COLO829 (cell line): ENCODE measurements around the gene DNAJC27.
"Not testable (repeated sequence)": the region's sequence is repeated elsewhere in the genome, so short reads cannot be mapped to it uniquely, and the experiment has no call there.

ENCODE experiments used
- DNase-seq: peaks from one replicate; pipeline ENCODE4 v3.0.0; 2012; ENCODE audit warnings: low spot score

The DNAJC27 gene

DNA sequence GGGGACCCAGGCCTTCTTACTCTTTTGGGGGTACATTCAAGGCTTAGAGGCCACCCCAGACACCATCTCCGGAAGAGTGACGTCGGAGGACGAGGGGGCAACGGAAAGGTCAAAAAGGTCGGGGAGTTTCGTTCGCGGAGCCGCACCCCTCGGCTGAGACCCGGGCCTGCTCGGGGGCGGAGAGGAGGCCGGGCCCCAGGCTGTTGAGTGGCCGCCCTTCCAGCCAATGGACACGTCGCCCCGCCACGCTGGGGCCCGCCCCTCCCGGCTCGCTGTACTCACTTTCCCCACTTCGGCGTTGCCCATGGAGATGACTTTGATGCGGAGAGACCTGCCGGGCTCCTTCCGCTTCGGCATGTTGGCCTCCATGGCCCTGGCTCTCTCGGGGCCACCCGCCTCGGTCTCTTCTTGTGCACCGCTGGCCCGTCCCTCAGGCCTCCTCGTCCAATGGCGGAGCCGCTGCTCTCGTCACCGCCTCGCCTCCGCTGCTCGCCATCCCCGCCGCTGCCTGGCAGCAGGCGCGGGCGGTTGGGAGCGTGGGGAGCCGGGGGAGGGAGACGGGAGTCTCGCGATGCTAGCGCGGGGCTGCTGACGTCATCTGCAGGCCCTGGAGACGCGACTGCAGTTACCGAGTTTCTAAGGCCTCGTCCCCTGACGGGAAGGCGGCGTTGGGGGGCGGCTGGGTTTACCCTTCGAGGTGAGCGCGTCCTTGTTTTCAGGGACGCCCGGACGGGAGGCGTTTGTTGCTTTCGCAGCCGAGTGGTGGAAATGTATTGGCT is at the start of gene DNAJC27:
TSS of gene DNAJC27 (minus strand) at position 420 of the 779 bp plus-strand sequence. CDS start at position 369, 51 bp downstream.
- DNase-seq, result peak; percentile 98

DNA sequence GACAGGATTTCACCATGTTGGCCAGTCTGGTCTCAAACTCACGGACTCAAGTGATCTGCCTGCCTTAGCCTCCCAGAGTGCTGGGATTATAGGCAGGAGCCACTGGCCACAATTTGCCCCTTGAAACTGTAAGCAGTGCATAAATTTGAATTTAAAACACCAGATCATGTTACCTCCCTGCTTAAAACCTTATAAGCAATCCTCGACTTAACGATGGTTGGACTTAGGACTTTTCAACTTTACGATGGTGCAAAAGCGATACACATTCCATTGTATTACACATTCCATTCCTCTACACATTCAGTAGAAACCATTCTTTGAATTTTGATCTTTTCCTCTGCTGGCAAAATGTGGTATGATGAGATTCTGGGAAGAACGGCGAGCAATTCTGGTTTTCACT is 46.9 kb upstream of the DNAJC27 start:
- DNase-seq, result no peak

DNA sequence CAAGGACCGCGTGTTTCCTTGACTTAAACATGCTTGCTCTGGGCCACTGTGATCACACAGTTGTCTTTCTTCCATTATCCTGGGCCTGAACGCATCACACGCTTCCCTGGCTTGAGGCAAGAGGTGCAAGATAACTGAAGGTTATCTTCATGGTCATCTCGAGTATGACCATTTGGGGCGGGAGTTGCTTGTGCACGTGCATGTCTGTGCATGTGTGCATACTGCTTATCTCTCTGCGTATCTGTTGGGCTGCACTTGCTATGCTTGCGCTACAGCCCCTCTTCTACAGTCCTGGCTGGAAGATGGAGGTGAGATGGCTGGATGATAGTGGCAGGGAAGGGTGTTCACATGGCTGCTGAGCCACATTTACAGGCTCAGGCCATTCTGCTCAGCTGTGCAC is 42.9 kb upstream of the DNAJC27 start:
- DNase-seq, result no peak

DNA sequence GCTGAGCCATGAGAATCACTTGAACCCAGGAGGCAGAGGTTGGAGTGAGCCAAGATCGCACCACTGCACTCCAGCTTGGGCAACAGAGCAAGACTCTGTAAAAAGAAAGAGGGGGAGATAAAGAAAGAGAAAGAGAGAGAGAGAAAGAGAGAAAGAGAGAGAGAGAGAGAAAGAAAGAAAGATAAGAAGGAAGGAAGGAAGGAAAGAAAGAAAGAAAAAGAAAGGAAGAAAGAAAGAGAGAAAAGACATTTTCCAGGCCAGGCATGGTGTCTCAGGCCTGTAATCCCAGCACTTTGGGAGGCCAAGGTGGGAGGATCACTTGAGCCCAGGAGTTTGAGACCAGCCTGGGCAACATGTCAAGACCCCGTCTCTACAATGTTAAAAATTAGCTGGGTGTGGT is 39.6 kb upstream of the DNAJC27 start:
- DNase-seq, result not testable (repeated sequence)

DNA sequence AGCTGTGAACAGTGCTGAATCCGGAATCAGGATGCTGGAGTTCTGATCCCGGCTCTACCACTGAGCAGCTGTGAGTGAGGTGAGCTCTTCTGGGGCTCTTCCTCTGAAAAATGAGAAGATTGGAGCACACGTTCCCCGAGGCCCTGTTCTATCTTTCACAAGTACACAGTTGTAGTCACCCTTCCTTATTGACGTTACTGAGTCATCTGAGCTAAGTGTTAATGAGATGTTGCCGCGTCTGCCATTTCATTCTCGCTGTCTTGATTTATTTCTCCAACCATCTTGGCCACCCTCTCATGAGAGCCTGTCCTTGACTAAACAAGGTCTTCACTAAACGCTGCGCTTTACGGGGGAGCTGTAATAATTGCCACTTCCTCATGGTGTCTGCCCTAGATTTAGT is 38.2 kb upstream of the DNAJC27 start:
- DNase-seq, result no peak

DNA sequence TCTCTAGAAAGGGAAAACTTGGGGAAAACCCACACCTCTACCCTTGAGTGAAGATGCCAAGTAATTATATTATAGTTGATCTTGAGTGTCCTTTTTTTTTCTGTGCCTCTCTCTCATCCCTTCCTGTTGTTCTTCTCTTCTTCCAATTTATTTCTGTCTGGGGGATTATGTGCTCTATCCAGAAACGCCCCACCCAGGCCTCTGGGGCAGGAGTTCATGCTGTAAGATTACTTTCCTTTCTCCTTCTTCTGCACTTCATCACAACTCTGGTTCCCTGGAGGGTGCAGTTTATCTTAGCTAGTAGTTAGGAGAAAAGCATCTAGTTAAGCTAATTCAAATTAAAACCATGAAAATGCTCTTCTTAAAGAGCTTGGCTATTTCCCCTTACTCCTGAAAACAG is 30.3 kb upstream of the DNAJC27 start:
- no peak for DNase-seq

DNA sequence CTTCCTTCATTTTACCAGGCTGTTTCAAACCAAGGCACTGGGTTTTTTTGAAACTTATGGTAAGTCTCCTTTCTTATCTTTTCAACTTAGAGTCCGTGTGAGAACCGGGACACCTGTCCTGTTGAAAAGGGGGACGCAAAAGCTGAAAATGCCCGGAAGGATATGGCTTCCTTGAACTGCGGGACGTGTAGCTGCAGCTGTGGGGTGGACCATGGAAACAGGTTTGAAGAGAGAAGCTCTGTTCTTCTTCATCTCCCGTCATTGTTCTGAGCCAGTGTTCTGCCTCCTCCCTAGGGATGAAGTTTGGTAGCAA is 29.5 kb upstream of the DNAJC27 start:
- DNase-seq, result no peak

DNA sequence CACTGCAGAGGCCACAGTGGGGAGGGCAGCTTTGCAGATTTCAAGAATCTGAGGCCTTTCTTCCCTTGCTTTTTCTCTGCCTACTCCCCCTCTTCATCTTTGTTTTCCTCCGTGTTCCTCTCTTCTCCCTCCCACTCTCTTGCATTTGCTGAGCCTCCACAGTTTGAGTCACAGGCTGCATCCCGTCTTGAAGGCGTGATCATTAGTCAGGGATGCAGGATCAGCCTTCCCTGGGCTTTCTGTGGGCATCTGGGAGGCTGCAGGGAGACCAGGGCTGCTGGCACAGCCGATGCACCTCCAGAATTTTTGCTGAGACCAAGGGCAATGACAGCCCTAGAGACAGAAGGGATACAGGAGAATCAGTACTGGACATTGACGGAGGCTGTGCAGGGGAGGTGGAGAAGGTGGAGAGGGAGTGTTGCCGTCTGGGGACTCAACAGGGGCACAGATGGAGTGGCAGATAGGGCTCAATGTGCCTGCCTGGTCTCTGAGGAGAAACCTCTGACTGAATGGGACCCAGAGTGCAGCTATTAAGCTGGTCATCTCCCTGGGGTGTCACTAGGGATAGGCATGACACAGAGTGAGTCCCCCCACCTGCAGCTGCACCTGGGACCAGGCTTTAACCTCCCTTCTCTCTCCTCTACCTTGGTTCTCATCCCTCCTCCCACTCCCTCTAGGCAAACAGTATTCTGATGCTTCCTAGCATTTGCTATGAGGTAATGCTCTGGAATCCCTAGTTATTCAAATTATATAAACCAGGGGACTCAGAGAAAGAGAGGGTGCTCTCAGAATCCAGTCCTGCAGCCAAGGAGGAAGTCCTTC is 29.0 kb upstream of the DNAJC27 start:
- DNase-seq, result no peak

DNA sequence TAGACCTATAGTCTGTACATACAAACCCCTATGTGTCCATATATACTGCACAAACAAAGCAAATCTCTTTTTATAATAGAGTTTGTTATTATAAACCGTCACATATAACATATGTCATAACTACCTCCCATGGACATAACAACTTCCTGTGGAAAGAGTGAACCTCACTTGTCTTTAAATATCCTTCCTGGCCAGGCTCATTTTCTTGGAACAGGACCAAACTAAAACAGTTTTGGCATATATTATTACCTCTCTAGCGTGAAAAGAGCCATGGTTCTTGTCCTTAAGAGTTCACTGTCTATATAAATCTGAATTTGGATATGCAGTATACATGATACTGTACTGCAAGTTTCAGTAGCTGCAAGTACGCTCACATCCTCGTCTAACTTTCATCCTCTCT is 28.3 kb upstream of the DNAJC27 start:
- no peak for DNase-seq

DNA sequence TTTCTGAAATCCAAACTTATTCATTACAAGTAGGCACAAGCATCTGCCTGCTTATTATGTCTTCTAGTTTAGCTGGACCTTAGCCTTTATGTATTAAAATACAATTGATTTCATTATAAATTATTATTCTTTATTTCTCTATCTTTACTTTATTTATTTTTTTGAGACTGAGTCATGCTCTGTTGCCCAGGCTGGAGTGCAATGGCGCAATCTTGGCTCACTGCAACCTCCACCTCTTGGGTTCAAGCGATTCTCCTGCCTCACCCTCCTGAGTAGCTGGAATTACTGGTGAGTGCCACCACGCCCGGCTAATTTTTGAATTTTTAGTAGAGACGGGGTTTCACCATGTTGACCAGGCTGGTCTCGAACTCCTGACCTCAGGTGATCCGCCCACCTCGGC is 27.3 kb upstream of the DNAJC27 start:
- not testable (repeated sequence) for DNase-seq

DNA sequence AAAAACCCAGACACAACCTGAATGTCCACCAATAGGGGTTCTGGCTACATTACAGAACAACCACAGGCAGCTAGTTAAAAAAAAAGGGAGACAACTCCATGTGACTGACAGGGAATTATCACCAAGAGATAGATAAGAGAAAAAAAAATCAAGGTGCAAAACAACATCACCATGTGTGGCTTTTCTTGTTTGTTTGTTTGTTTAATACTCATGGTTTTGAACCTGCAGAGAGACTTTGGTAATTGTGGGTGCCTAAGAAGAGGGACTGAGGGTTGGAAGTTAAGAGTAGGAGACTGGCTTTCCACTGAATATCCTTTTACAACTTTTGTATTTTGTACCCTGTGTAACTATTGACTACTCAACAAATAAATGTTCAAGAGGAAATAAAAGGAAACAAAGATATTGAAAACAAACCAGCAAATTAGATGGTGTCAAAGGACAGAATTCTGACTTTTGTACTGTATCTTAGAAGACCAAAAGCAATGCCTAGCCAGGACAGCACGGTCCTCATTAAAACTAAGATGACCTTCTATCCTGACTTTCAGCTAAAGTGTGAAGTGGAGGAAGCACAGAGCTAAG is 22.5 kb upstream of the DNAJC27 start:
- no peak for DNase-seq

DNA sequence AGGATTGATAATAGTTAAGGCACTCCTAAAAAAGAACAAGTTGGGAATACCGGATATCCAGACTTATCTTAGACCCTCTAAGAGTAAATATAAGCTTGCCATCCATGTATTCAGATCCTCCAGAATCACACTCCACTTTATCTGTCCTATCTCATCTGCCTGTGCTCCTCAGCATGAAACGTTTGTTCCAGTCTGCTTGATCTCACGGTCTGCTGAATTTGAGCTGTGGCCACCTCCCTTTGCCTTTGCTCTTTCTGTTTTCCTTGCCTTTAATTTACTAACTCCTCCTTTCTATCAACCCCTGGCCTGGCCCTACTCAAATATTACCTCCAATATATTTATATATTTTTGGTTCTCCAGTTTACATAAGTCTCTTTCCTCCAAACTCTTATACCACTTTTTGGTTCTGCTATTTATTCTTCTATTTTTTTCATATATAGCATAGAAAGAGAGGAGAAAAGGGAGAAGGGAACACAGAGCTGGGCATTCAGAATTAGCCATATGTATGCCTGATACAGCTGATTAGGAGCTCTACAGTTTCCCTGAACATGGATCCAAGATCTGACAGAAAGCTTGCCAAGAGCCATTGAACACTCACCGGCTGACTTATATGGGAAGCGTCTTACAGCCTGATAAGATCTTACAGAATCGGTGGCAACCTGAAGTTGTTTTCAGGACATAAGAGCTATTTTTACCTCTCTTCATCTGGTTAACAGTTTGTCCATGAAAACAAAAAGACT is 21.8 kb upstream of the DNAJC27 start:
- no peak for DNase-seq

DNA sequence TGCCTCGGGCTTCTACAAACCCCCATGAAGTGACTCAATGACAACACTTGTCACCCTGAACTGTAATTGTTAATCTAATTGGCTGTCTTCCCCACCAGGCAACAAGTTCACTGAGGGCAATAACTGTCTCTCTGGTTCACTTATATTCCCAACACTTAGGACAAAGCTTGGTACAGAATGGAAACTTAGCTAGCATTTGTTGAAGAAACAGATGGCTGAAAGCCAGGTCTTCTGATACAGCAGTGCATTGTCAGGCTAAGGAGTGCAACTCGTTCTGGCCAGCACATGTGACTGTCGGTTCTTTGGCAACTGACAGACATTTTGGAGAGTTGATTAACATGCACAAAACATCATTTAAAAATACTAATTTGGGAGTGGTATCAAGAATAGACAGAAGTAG is 14.6 kb upstream of the DNAJC27 start:
- peak; percentile 67 for DNase-seq

DNA sequence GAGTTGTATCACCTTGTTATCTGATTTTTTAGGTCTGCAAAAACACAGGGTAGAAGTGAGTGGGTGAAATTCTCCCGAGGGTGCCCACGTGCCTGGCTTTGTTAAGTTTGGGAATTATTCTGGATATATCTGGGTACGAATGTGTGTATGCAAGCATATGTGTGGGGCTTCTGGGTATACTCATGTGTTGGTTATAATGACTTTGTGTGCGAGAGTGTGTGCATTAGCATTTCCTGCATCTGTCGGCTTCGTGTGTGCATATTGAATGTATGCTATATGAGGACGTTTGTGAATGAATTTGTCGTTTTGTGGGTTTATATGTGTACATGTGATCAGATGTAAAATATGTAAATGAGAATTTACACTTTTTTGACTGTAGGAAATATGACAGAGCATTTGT is 13.8 kb upstream of the DNAJC27 start:
- no peak for DNase-seq

DNA sequence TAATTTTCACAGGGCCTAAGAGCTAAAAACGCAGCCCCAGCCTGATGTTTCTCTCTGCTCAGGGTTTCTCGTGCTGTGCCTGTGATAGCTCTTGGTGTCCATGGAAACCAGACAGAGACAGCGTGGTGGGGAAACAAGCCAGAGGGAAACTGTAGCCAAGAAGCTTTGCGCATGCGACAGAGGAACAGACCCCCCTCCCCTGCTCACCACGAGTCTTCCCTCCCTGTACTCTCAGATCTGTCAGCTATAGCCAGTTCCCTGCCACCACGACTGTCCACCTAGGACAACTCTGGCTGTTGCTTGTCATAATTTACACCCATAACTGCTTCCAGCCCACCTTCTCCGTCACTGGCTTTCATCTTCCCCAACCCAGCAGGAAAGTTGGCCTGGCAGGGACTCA is 13.2 kb upstream of the DNAJC27 start:
- DNase-seq, result no peak

DNA sequence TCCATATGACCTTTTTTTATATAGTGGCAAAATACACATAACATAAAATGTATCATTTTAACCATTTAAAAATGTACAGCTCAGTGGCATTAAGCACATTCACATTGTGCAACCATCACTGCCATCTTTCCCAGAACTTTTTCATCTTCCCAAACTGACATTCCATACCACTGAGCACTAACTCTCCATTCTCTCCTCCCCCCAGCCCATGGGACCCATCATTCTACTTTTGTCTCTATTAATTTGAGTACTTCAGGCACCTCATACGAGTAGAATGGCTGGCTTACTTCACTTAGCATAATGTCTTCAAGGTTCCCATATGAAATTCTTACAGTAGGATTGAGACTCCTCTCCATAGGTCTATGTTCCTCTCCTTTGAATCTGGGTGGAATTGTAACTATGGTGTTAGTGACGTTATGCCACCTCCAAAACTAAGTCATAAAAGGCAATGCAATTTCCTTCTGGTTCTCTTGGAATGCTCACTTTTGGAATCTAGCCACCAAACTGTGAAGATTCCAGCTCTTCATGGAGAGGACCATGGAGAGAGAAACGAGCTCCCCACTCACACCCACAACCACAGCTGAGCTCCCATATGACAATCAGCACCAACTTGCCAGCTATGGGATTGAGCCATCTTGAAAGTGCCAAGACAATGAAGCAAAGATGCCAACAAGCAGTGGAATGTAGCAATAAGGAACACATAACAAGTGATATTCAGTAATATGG is 9.8 kb upstream of the DNAJC27 start:
- no peak for DNase-seq

DNA sequence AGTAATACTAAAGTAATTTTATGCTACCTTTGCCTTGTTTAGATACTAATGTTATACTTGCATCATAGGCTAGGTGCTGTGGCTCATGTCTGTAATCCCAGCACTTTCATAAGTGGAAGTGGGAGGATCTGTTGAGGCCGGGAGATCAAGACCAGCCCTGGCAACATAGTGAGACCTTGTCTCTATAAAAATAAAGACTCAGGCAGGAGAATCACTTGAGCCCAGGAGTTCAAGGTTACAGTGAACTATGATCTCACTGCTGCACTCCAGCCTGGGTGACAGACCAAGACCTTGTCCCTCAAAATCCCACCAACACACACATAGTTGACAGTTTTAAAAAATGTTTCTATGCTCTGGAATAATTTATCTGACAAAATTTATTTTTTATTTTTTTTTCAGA is 6.9 kb upstream of the DNAJC27 start:
- no peak for DNase-seq

DNA sequence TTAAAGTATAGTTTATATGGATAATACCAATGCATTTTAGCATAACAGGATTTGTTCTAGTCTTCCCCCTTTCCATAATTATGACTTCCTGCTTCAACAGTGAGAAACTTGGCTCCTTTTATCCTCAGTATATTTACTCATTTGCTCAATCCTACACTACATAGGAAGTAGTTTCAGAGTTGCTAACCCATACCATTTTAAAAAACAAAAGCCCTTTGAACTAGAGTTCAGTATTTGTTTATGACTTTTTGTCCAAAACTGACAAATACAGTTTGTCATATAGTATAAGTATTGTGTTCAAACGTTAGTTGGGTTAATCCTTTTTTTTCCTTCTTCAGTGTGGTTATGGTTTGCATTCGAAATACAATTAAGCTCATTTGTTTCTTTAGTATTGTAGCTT is 5.9 kb upstream of the DNAJC27 start:
- DNase-seq, result no peak

DNA sequence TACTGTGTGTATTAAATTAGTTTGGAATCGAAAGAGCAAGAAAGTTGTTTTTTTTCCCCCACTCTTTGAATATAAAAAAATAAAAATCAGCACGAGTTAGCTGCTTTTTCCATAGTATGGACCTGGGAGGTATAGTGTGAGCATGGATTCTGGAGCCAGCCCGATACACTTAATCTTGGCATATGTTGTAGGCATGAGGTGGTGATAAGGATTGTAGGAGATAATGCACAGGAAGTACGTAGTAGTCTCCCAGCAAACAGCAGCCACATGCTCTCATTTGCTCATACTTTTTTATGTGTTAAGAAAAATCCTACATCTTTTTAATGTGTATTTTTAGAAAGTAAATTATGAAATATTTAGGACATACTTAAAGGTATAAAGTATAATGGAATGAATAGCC is 2.1 kb upstream of the DNAJC27 start:
- DNase-seq, result no peak

DNA sequence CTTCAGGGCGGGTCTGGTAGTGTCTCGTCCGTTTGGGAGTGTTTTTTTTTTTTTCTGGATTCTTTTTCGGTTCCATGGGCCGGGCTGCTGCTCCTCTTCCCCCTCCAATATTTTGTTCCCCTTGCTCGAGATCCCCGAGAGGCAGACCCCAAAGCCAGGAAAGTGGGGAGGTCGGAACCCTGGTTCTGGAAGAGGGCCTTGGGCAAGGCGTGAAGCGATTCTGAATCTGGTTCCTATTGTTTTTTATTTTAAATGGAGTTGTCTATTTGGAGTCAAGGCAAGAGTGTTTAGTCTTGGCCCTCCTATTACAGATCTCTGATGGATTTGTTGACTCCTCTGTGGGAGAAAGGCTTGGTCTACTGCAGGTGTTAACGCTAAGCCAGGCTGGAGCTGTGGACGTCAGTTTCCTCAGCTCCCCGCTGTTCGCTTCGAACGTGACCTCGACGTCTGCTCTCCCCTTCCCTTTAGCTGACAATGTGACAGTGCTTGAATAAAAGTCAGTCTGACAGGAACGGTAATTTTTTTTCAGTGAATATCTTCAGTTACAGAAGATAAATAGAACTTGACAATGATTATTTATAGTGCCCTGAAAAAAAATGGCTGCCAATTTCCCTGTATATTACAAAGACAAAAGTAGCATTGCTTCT is 683 bp upstream of the DNAJC27 start:
- DNase-seq, result peak; percentile 21

DNA sequence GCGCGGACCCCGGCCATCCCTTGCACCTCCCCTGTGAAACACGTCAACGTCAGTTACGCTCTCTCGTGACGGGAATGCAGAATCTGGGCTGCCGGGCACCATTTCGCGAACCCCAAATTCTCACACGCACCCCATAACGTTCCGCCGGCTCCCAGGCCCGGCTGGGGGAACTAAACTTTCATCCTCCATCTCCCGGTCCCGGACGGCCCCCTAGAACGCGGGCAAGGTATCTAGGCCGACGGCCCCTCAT is 544 bp downstream of the DNAJC27 start:
- no peak for DNase-seq
